Right atrium auricular region (tissue), 2 donors: ENCODE results near the gene CALML5. TPM values are rescaled to one million over a fixed set of nuclear protein-coding genes. Genes with fewer than 3 reads are reported as not detected.

Source experiments
- DNase-seq: peaks from one replicate; pipeline ENCODE4 v3.0.0-alpha.2; 2019; ENCODE audit warnings: low spot score
- H3K27ac ChIP-seq, 2 donors: fragments of 200-600 bp; sonication (generic); 1 replicate in 1 of 2; 2 replicates in 1 of 2; pipeline ENCODE4 v1.5.1; 2016 to 2019
- H3K27me3 ChIP-seq, 2 donors: fragments of 200-600 bp; sonication (generic); one replicate each; pipeline versions ENCODE4 v1.5.1 to v1.6.0; 2017 to 2019
- H3K36me3 ChIP-seq: fragments of 200-600 bp; sonication (generic); one replicate; pipeline ENCODE4 v1.5.1; 2016
- H3K4me1 ChIP-seq, 2 donors: fragments of 200-600 bp; sonication (generic); one replicate each; pipeline versions ENCODE4 v1.5.1 to v1.6.0; 2017 to 2019
- H3K4me3 ChIP-seq, 2 donors: fragments of 200-600 bp; sonication (generic); 1 replicate in 1 of 2; 2 replicates in 1 of 2; pipeline ENCODE4 v1.5.1; 2017 to 2019; ENCODE audit warnings: mild to moderate bottlenecking in 1 of 2, moderate library complexity in 1 of 2
- H3K9me3 ChIP-seq, 2 donors: fragments of 200-600 bp; sonication (generic); one replicate each; pipeline ENCODE4 v1.5.1; 2019
- total RNA-seq, 2 donors: library from RNA; depleted of rRNA; stranded (reverse); fragments of >200 nt; gene quantifications; one replicate each; pipeline ENCODE4 v1.1.0, GENCODE V29; 2016
- TF ChIP-seq, protein P1 (sequence below), 2 donors: fragments of 200-600 bp; sonication (generic); IDR thresholded peaks; one replicate each; pipeline ENCODE4 v1.5.1; 2019; ENCODE audit warnings: antibody characterized with exemption in 2 of 2

Gene CALML5
- total RNA-seq, 2 donors from 2014 or later: not detected

GRCh38 chr10:5470062-5470751, 29.2 kb downstream of the CALML5 start:
- Histone ChIP-seq H3K27ac (no peak overlapping the region), H3K9me3 (peaks cover 0 to 12% of the 10 kb centered on the region in 2 donors), H3K4me3 (no peak overlapping the region), H3K27me3 (no peaks in the 10 kb centered on the region), H3K4me1 (no peaks in the 10 kb centered on the region), H3K36me3 (no peaks in the 10 kb centered on the region)
- TF ChIP-seq, protein P1, sequence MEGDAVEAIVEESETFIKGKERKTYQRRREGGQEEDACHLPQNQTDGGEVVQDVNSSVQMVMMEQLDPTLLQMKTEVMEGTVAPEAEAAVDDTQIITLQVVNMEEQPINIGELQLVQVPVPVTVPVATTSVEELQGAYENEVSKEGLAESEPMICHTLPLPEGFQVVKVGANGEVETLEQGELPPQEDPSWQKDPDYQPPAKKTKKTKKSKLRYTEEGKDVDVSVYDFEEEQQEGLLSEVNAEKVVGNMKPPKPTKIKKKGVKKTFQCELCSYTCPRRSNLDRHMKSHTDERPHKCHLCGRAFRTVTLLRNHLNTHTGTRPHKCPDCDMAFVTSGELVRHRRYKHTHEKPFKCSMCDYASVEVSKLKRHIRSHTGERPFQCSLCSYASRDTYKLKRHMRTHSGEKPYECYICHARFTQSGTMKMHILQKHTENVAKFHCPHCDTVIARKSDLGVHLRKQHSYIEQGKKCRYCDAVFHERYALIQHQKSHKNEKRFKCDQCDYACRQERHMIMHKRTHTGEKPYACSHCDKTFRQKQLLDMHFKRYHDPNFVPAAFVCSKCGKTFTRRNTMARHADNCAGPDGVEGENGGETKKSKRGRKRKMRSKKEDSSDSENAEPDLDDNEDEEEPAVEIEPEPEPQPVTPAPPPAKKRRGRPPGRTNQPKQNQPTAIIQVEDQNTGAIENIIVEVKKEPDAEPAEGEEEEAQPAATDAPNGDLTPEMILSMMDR (IDR thresholded peaks at IDR 0.05): no peak
- DNase-seq: no peak

DNA sequence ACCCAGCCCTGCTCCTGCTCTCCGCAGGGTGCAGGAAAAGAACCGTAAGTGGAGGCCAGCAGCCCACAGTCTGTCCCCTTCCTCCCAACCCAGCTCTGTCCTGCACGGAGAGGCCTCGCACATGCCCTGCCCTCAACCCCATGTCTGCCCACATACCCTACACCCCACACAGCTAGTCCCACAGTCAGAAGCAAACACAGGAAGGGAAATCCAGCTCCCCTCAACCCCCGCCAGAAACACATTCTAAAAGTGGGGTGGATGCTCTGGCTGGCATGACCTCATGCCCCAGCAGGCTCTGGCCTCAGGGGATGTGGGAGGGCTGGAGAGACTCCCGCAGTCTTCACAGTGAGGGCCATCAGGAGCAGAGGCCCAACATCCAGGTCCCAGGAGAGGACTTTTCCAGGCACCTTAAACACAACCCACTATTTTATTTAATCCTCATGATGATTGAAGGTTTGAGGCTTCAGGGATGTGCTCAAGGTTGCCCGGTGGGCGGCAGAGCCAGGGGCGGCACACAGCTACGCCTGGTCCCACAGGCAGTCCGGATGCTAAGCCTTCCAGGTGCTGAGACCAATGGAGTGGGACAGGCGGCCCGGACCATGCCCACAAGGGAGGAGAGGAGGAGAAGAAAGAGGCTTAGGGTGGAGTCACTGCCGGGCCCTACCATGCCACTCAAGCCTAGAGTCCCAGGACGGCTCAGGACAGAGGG, 29.9 kb downstream of the CALML5 start:
- H3K36me3 ChIP-seq: no peaks in the 10 kb centered on the region
- no peak overlapping the region for H3K4me3 ChIP-seq
- TF ChIP-seq, protein P1 (IDR thresholded peaks at IDR 0.05): no peak
- H3K27ac ChIP-seq: no peak overlapping the region
- no peaks in the 10 kb centered on the region for H3K4me1 ChIP-seq
- H3K27me3 ChIP-seq: no peaks in the 10 kb centered on the region
- peaks cover 0 to 12% of the 10 kb centered on the region in 2 donors for H3K9me3 ChIP-seq
- no peak for DNase-seq

DNA sequence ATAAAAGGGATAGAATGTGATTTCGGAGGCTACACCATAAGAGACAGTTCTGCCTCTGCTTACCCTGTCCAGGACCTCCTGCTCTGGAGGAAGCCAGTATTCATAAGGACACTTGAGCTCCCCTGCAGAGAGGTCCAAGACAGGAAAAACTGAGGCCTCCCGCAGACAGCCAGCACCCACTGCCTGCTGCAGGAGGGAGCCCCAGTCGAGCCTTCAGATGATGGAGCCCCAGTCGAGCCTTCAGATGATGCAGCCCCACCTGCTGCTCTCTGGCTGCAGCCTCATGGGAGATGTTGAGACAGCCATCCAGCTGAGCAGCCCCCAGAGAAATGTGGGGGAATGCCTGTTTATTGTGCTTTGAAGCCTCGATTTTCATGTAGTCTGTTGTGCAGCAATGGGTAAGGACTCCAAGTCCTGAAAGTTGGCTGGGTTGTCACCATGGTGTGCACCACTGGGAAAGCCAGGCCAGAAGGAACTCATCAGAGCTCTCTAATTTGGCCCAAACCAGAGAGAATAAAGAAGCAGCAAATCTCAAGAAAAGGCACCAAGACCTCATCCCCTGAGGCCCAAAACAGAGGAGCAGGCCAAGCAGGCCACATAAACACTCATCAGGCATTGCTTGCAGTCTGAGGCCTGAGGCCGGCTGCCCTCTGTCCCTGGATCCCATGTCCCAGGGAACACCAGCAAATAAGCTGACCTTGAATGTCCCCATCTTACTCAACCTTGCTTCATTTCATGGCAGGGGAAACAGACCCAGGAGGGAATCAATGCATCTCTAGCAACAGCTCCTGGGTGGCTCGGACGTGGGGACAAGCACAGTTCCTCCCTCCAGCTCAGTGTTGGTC, 30.9 kb downstream of the CALML5 start:
- Histone ChIP-seq H3K4me3 (no peak overlapping the region), H3K4me1 (no peaks in the 10 kb centered on the region), H3K9me3 (peaks cover 0 to 12% of the 10 kb centered on the region in 2 donors), H3K36me3 (no peaks in the 10 kb centered on the region), H3K27me3 (no peaks in the 10 kb centered on the region), H3K27ac (no peak overlapping the region)
- TF ChIP-seq, protein P1 (IDR thresholded peaks at IDR 0.05): no peak
- DNase-seq: no peak

DNA sequence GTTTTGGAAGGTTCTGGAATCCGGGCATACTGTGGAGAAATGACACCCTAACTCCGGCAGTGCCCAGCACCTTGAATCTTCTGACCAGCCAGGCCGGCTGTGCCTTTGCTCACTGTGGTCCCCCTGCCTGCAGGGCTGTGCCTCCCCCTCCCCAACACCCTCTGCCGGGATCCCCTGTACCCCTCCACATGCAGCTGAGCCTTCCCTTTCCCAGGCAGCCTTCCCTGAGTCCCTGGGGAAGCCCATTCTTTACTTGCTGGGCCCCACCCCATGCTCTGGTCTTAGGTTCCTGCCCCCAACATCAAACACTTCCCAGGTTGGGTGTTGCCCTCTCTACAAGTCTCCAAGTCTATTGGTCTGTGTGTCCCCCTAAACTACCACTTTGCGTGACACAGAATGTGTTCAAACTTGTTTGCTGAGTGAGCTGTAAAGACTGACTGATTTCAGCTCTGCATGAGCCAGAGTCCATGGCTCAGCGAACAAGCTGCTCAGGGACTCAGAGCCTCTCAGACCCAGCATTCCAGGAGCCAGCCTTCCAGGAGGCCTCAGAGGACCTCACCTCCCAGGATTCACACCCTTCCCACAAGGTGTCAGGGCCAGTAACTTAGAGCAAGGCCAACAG, 31.6 kb downstream of the CALML5 start:
- Histone ChIP-seq H3K27me3 (no peaks in the 10 kb centered on the region), H3K27ac (no peak overlapping the region), H3K4me1 (no peaks in the 10 kb centered on the region), H3K4me3 (no peak overlapping the region), H3K9me3 (peaks cover 0 to 12% of the 10 kb centered on the region in 2 donors), H3K36me3 (no peaks in the 10 kb centered on the region)
- TF ChIP-seq, protein P1 (IDR thresholded peaks at IDR 0.05): no peak
- DNase-seq: no peak

DNA sequence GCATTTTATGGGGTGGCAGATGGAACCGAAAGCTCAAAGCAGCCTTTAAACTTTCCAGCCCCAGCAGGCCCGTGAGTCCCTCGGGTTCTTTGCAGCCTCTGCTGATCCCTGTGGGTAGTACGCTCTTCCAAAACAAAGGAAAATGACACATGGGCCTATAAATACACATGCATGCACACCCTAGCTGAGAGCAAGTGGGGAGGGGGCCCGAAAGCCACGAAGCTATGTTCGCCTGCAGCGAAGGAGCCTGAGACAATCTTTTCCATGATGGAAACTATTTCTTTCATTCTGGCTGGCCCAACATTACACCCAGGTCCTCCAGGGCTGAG, 32.2 kb downstream of the CALML5 start:
- Histone ChIP-seq H3K4me1 (no peaks in the 10 kb centered on the region), H3K27ac (no peak overlapping the region), H3K9me3 (peaks cover 0 to 12% of the 10 kb centered on the region in 2 donors), H3K27me3 (no peaks in the 10 kb centered on the region), H3K36me3 (no peaks in the 10 kb centered on the region), H3K4me3 (no peak overlapping the region)
- TF ChIP-seq, protein P1 (IDR thresholded peaks at IDR 0.05): no peak
- DNase-seq: no peak
